G401 (cell line): ENCODE data around the gene UBXN1. TPM values are rescaled to one million over a fixed set of nuclear protein-coding genes. Genes with fewer than 3 reads are reported as not detected.
A peak's percentile ranks its signal among the peaks of the same experiment; 100 is the strongest.

ENCODE experiments used
- DNase-seq: peaks from one replicate; pipeline ENCODE4 v3.0.0-alpha.2; 2015; ENCODE audit warnings: low spot score
- in situ Hi-C: cut with HindIII; loops from 2 replicates; pipeline ENCODE4 v1.10.0; 2016; ENCODE audit warnings: low sequenced_read_pairs, mixed read lengths
- total RNA-seq: library from RNA; depleted of rRNA; stranded (reverse); fragments of >200 nt; shearing (Covaris generic); gene quantifications from 2 replicates; pipeline ENCODE4 v1.2.3, GENCODE V29; 2014; rRNA removed

UBXN1 gene
- total RNA-seq, 1 experiment from 2014 or later, result 139 TPM

DNA sequence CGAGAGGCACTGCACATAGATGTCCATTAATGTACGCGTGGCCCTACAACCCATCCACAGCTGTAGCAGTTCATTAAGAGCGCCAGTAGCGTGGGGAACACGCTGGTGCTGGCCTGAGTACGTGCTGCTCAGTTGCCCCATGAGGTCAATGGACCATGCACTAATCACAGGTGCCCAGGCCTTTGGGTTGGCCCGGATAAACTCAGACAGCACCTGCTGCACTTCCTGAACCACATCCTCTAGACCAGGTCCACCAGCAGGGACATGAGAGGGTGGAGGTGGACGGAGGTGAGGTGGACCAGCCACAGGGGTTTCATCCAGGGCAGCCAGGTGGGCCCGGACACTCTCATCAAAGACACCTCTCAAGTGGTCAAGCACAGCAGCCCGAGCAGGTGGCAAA lies 29.4 kb downstream of the UBXN1 start:
- in situ Hi-C loops, result no loop called here
- no peak for DNase-seq

DNA sequence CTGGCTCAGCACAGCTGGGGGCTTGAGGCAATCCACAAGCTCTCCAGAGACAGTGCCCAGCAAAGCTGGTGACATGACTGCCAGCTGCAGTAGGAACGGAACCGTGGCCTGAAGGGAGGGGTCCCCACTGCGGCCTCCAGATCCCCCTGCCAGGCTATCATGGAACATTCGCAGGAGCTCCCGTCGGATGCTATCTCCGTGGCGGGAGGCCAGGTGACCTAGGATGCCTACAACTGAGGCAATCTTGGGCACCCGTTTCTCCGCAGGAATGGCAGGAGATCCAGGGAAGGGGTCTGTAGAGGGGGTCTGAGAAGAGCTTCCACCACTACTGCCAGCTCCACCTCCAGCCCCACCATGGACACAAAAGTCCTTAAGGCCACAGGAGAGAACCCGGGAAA lies 29.9 kb downstream of the UBXN1 start:
- in situ Hi-C loops, result no loop called here
- DNase-seq, result no peak

DNA sequence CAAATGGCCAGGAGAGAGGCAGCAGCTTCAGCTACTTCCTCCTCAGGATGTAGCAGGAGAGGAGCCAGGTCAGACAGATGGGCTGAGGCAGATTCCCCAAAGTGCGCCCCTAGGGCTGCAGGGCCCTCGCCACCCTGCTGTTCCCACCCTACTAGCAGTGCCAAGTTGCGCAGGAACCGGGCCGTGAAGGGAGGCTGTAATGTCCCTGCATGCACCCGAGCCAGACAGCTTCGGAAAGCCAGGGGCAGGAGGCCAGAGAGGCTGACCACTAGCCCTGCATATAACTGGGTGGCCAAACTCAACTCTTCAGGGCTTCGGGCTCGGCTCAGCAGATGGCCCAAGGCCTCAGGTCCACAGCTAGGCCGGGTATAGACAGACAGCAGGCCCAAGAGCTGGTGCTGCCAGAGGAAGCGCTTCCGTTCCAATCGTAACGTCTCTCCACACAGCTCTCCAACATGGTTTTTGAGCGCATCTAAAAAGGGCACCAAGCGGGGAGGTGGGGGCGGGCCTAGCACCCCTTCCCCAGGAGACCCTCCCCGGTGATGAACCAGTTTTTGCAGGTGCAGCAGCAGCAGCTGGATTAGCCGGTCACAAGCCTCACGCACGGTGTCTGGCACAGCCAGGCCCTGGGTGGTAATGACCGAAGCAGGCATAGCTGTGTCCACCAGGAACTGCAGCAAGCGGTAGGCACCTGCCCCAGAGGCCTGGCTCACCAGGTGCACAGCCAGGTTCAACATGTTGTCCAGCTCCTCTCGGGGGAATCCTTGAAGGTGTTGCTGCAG lies 30.5 kb downstream of the UBXN1 start:
- in situ Hi-C loops, result no loop called here
- no peak for DNase-seq

DNA sequence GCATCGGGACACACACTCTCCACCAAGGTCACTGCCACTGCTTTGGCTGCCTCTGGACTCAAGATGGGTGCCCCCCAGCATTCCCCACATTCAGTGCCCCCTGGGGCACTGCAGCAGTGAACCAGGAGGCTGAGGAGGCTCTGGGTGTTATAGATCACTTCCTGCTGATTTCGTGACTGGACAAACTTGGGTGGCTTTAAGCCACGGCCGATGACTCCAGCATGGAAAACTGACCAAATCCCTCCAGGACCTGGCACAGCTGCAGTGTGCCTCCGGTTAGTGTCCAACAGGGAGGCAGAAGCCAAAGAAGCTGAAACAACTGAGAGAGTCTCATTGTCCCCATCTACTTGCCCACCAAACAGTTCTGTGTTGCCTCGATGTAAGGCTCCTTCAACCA lies 31.3 kb downstream of the UBXN1 start:
- in situ Hi-C loops, result no loop called here

DNA sequence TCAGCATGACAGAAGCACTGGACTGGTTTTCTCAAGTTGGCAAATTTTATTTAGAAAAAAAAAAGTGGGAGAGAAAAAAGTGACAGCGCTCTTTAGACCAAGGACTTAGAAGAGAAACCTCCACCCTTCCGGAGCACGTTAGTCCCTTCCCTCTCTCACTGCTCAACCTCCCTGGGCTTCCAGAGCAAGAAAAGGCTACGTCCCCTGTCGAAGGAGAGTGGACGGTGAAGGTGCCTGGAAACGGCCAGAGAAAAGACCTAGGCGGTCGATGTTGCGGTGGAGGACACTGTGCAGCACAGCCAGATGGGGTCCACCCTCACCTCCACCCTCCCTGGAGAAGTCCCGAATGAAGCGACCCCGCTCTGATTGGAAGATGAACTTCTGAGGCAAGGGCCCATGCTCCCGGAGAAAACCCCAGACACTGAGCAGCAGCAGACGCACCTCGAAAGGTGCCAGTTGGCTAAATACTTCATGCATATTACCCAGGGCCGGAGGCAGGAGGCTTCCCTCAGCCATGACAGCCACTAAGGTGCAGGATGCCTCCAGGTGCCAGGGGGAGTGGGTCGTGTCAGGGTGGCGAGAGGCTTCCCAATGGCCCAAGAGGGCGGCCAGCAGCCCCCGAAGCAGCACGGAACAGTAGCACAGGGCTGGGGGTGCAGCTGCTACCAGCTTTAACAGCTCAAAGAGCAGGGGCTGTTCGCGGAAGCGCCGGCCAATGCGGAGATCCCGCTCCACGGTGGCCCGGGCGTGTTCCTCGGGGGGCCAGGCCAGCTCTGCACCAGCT lies 31.9 kb downstream of the UBXN1 start:
- no peak for DNase-seq

More for the DNA sequence above, 31.3 kb downstream of the UBXN1 start:
- no peak for DNase-seq

DNA sequence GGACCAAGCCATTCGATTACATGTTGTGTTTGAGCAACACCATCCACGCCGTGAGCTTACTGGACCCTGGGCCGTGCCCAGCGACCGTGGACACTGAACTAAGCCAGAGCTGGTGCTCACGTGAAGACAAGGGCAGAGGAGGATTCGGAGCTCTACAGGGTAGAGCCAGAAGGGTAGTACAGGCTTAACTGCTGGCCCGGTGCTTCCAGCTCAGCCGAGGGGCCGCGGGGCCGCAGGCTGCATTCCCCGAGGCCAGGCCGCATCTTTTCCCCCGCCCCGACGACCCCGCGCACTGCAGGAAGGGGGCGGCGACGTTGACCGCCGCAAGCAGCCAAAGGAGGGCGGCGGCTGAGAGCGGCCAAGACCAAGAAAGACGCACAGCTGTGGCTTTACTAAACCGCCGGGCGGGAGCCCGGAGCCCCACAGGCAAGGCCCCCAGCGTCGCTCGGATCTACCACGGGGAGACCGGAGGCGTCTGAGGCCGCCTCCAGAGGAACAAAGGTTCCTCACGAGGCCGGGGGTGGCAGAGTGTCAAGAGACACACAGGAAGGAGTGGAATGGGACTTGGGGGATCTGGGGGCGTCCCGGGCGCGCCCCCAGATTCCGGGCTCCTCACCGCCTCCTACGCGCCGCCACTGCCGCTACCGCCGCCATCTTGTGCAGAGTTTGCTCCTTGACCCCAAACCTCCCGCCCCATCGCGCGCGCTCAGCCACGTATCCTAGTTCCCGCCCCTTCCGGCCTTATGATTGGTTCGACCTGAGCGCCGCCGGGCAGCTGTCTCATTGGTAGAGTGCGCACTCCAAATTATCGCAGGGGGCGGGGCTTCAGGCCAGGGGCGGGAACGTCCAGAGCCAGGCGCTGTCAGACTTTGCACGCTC lies 32.7 kb downstream of the UBXN1 start, which contains the start of gene GANAB:
GANAB (minus strand) TSS at position 668 of the 879 bp plus-strand sequence; CDS start at position 654, 14 bp downstream.
- in situ Hi-C loops, result no loop called here
- peak; percentile 98 for DNase-seq

More for the DNA sequence above, 31.9 kb downstream of the UBXN1 start:
- in situ Hi-C loops, result no loop called here

DNA sequence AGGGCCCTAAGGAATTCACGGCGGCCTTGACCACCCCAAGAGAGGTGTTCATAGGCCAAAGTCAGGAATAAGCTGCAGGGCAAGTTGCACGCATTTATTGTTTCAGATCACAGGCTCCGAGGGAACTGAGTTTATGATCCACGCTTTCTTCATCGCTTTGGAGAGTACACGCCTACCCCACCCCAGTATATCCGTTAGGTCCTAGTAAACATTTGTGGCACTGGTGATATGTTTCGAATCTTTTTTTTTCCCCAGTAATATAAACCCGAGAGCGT lies 33.3 kb downstream of the UBXN1 start:
- DNase-seq, result no peak

DNA sequence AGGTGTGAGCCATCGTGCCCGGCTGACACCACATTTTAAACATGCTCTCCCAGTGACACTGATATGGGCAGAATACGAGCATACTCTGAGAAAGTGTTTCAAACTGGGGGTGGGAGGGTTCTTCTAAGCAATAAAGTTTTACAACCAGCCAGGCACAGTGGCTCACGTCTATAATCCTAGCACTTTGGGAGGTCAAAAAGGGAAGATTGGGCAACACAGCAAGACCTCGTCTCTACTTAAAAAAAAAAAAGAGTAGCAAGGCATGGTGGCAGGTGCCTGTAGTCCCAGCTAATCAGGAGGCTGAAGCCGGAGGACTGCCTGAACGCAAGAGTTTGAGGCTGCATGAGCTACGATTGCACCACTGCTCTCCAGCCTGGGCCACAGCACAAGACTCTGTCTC lies 34.7 kb downstream of the UBXN1 start:
- in situ Hi-C loops, result no loop called here
- no peak for DNase-seq

More for the DNA sequence above, 33.3 kb downstream of the UBXN1 start:
- in situ Hi-C loops, result no loop called here

DNA sequence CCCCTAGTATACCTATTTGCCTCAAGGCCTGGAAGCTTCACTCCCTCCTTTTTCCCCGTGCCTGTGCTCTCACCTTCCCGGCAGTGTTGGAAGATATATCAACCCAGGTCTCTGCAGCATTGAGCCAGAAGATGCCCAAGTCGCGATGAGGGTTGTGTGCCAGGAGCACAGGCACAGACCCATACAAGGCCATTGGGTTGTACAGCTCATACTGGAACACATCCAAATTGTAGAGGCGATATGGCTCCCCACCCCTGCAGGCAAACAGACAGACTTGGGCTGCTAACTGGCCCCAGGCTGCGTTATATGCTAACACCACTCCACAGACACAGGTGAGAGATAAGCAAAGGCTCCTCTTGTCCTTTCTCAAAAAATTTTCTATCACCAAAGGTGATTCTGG lies 46.4 kb downstream of the UBXN1 start:
- DNase-seq, result no peak
- in situ Hi-C loops, result no loop called here

DNA sequence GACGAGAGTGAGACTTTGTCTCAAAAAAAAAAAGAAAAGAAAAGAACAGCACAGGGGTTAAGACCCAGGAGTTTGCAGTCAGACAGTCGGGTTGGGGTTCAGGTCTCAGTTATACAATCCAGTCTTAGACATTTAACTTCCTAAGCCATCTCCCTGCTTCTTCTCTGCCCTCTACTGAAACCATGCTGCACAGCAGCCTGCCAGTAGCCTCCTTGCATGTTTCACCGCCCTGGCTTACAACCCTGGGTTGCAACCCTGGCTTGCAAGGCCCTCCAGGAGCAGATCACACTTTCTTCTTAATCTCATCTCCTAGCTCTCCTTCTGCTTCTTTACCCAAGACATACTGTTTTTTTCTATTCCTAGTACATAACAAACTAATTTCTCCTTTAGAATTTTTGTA lies 51.2 kb downstream of the UBXN1 start:
- in situ Hi-C loops, result no loop called here

More for the DNA sequence above, 51.2 kb downstream of the UBXN1 start:
- no peak for DNase-seq

Other genes starting within 250 kb of the UBXN1 start
- 161 and 197 TPM in 2 replicates for gene AHNAK, start 132.3 kb downstream of the UBXN1 start, total RNA-seq
- 3,525 and 3,828 TPM in 2 replicates for gene EEF1G, start 105.2 kb downstream of the UBXN1 start, total RNA-seq
- gene TUT1, start 87.5 kb downstream of the UBXN1 start, total RNA-seq, result 16.5 and 17.6 TPM in 2 replicates
- gene MTA2, start 77.2 kb downstream of the UBXN1 start, total RNA-seq, result 190 and 224 TPM in 2 replicates
- gene EML3, start 66.3 kb downstream of the UBXN1 start, total RNA-seq, result 33.2 and 55.7 TPM in 2 replicates
- gene ROM1, start 65.8 kb downstream of the UBXN1 start, total RNA-seq, result 14.2 and 14.9 TPM in 2 replicates
- 58.5 and 67.4 TPM in 2 replicates for gene B3GAT3, start 57.1 kb downstream of the UBXN1 start, total RNA-seq
- gene GANAB, start 32.5 kb downstream of the UBXN1 start, total RNA-seq, result 289 and 394 TPM in 2 replicates
- 30.0 and 33.5 TPM in 2 replicates for gene INTS5, start 25.8 kb downstream of the UBXN1 start, total RNA-seq
- gene C11orf98, start 13.9 kb downstream of the UBXN1 start, total RNA-seq, result 117 and 157 TPM in 2 replicates
- gene CSKMT, start 13.8 kb downstream of the UBXN1 start, total RNA-seq, result 12.7 and 13.5 TPM in 2 replicates
- 23.0 and 28.7 TPM in 2 replicates for gene UQCC3, start 7.4 kb downstream of the UBXN1 start, total RNA-seq
- gene LBHD1, start 6.8 kb downstream of the UBXN1 start, total RNA-seq, result 1.8 and 3.7 TPM in 2 replicates
- gene LRRN4CL, start 10.5 kb upstream of the UBXN1 start, total RNA-seq, result 0.07 and 0.12 TPM in 2 replicates
- gene BSCL2, start 28.4 kb upstream of the UBXN1 start, total RNA-seq, result 48.7 and 59.6 TPM in 2 replicates
- gene GNG3, start 28.6 kb upstream of the UBXN1 start, total RNA-seq, result 0.14 TPM in 1 of 2 replicates, not detected in the other
- 13.5 and 14.9 TPM in 2 replicates for gene HNRNPUL2, start 48.4 kb upstream of the UBXN1 start, total RNA-seq
- 34.3 and 47.2 TPM in 2 replicates for gene TTC9C, start 49.4 kb upstream of the UBXN1 start, total RNA-seq
- 10.6 and 14.1 TPM in 2 replicates for gene ZBTB3, start 75.1 kb upstream of the UBXN1 start, total RNA-seq
- 96.3 and 110 TPM in 2 replicates for gene POLR2G, start 82.5 kb upstream of the UBXN1 start, total RNA-seq
- gene TAF6L, start 92.3 kb upstream of the UBXN1 start, total RNA-seq, result 38.3 and 55.0 TPM in 2 replicates
- gene TMEM179B, start 108.3 kb upstream of the UBXN1 start, total RNA-seq, result 33.6 and 103 TPM in 2 replicates
- 52.9 and 55.5 TPM in 2 replicates for gene TMEM223, start 112.9 kb upstream of the UBXN1 start, total RNA-seq
- gene NXF1, start 126.4 kb upstream of the UBXN1 start, total RNA-seq, result 10.2 and 23.3 TPM in 2 replicates
- 40.9 and 49.0 TPM in 2 replicates for gene STX5, start 153.0 kb upstream of the UBXN1 start, total RNA-seq
- gene TEX54, start 153.8 kb upstream of the UBXN1 start, total RNA-seq, result not detected in 2 replicates
- gene WDR74, start 160.5 kb upstream of the UBXN1 start, total RNA-seq, result 103 and 110 TPM in 2 replicates
- gene SLC3A2, start 201.8 kb upstream of the UBXN1 start, total RNA-seq, result 225 and 239 TPM in 2 replicates
- gene CHRM1, start 242.3 kb upstream of the UBXN1 start, total RNA-seq, result not detected in 2 replicates